Liver (tissue), 3 donors: Measurements from ENCODE around the gene IGLL5.

ENCODE experiments used
- ATF3 ChIP-seq: IDR thresholded peaks from 2 replicates; pipeline ENCODE4 v1.6.1; 2016; ENCODE audit warnings: antibody characterized with exemption
- CTCF ChIP-seq: fragments of 150-350 bp; IDR thresholded peaks from 2 replicates; pipeline ENCODE4 v1.5.1; 2017; ENCODE audit warnings: improper control_type of control experiment, low read depth, low read length; ENCODE audit not compliant: missing input control
- EGR1 ChIP-seq, 2 donors: IDR thresholded peaks; 2 replicates each; pipeline ENCODE4 v1.6.1; 2016 to 2018; ENCODE audit warnings: antibody characterized with exemption in 2 of 2, low read depth in 2 of 2
- GABPA ChIP-seq, 2 donors: IDR thresholded peaks in 1 of 2; conservative IDR thresholded peaks in 1 of 2; 2 replicates each; pipeline ENCODE4 v1.6.1; 2016; ENCODE audit warnings: antibody characterized with exemption in 2 of 2, mild to moderate bottlenecking in 1 of 2, moderate library complexity in 1 of 2
- JUND ChIP-seq, 2 donors: IDR thresholded peaks; 2 replicates each; pipeline ENCODE4 v1.6.1; 2016; ENCODE audit warnings: antibody characterized with exemption in 2 of 2
- MAX ChIP-seq: IDR thresholded peaks from 2 replicates; pipeline ENCODE4 v1.6.1; 2016; ENCODE audit warnings: antibody characterized with exemption
- NR2F2 ChIP-seq: IDR thresholded peaks from 2 replicates; pipeline ENCODE4 v1.6.1; 2016; ENCODE audit warnings: antibody characterized with exemption
- RAD21 ChIP-seq, 2 donors: IDR thresholded peaks; 2 replicates each; pipeline ENCODE4 v1.6.1; 2016; ENCODE audit warnings: antibody characterized with exemption in 2 of 2, mild to moderate bottlenecking in 2 of 2
- REST ChIP-seq: IDR thresholded peaks from 2 replicates; pipeline ENCODE4 v1.6.1; 2016; ENCODE audit warnings: antibody characterized with exemption, mild to moderate bottlenecking
- SP1 ChIP-seq: IDR thresholded peaks from 2 replicates; pipeline ENCODE4 v1.6.1; 2018; ENCODE audit warnings: antibody characterized with exemption, mild to moderate bottlenecking
- TAF1 ChIP-seq: conservative IDR thresholded peaks from 2 replicates; pipeline ENCODE4 v1.6.1; 2016; ENCODE audit warnings: antibody characterized with exemption, mild to moderate bottlenecking
- YY1 ChIP-seq: IDR thresholded peaks from 2 replicates; pipeline ENCODE4 v1.6.1; 2016; ENCODE audit warnings: antibody characterized with exemption, mild to moderate bottlenecking
- ZBTB33 ChIP-seq: IDR thresholded peaks from 2 replicates; pipeline ENCODE4 v1.6.1; 2016; ENCODE audit warnings: antibody characterized with exemption
- donor health status: healthy.
- donor health status: healthy.

- TF ChIP-seq YY1 (no peak), GABPA (IDR thresholded peaks at IDR 0.05 in 1 of 2, conservative IDR thresholded peaks at IDR 0.05 in 1 of 2) (no peak), CTCF (no peak), JUND (IDR thresholded peaks at IDR 0.05) (no peak), EGR1 (IDR thresholded peaks at IDR 0.05; ENCODE audit: low read depth in 2 of 2) (no peak), REST (no peak), MAX (no peak), SP1 (no peak), RAD21 (IDR thresholded peaks at IDR 0.05) (no peak), ATF3 (no peak), TAF1 (no peak), ZBTB33 (no peak), NR2F2 (no peak)
These were observed 9.0 kb downstream of the IGLL5 start for GRCh38 chr22:22896601-22897000.
